Gastrocnemius medialis (tissue), 4 donors: ENCODE results near the gene CDKN2B-AS1.

Experiments used
- POLR2A ChIP-seq, 2 donors: fragments of 450-650 bp; IDR thresholded peaks; one replicate each; pipeline ENCODE4 v1.6.1; 2017; ENCODE audit warnings: antibody characterized with exemption in 2 of 2, mild to moderate bottlenecking in 2 of 2, moderate library complexity in 2 of 2
- TF ChIP-seq, protein P1 (sequence below), 5 experiments: fragments of 450-650 bp in 3 of 5; fragments of 200-600 bp in 2 of 5; sonication (generic) in 2 of 5; IDR thresholded peaks in 4 of 5; conservative IDR thresholded peaks in 1 of 5; 1 replicate in 4 of 5; 2 replicates in 1 of 5; pipeline ENCODE4 v1.5.1; 2016 to 2019; ENCODE audit warnings: antibody characterized with exemption in 5 of 5, mild to moderate bottlenecking in 3 of 5, moderate library complexity in 3 of 5

GRCh38 chr9:22160221-22160620, 165.6 kb downstream of the CDKN2B-AS1 start:
- TF ChIP-seq, protein P1, sequence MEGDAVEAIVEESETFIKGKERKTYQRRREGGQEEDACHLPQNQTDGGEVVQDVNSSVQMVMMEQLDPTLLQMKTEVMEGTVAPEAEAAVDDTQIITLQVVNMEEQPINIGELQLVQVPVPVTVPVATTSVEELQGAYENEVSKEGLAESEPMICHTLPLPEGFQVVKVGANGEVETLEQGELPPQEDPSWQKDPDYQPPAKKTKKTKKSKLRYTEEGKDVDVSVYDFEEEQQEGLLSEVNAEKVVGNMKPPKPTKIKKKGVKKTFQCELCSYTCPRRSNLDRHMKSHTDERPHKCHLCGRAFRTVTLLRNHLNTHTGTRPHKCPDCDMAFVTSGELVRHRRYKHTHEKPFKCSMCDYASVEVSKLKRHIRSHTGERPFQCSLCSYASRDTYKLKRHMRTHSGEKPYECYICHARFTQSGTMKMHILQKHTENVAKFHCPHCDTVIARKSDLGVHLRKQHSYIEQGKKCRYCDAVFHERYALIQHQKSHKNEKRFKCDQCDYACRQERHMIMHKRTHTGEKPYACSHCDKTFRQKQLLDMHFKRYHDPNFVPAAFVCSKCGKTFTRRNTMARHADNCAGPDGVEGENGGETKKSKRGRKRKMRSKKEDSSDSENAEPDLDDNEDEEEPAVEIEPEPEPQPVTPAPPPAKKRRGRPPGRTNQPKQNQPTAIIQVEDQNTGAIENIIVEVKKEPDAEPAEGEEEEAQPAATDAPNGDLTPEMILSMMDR (IDR thresholded peaks at IDR 0.05 in 4 of 5, conservative IDR thresholded peaks at IDR 0.05 in 1 of 5): no peak
- no peak for TF ChIP-seq POLR2A (IDR thresholded peaks at IDR 0.05)
